Fibroblast of skin of scalp (primary cell): ENCODE data around the gene PAX8. TPM values are rescaled to one million over a fixed set of nuclear protein-coding genes. Genes with fewer than 3 reads are reported as not detected.
A peak's percentile ranks its signal among the peaks of the same experiment; 100 is the strongest.
"Not testable (repeated sequence)": the region's sequence is repeated elsewhere in the genome, so short reads cannot be mapped to it uniquely, and the experiment has no call there.

Source experiments
- DNase-seq: peaks from one replicate; pipeline ENCODE4 v3.0.0-alpha.2; 2013
- polyA plus RNA-seq, 2 experiments: library from polyadenylated mRNA; unstranded; fragments of 120-200 nt; gene quantifications; one replicate each; pipeline ENCODE4 v1.2.1, GENCODE V29; 2013; ENCODE audit not compliant: insufficient read length in 2 of 2

Gene PAX8
- polyA plus RNA-seq (2013, experiment 1 of 2; ENCODE audit: insufficient read length): 4.6 TPM
- polyA plus RNA-seq (2013, experiment 2 of 2; ENCODE audit: insufficient read length): 6.2 TPM

GRCh38 chr2:113278742-113279139 is at the start of gene PAX8:
Gene PAX8 (minus strand): TSS chr2:113278921. CDS start chr2:113278394, 527 bp downstream.
- DNase-seq: no peak

DNA sequence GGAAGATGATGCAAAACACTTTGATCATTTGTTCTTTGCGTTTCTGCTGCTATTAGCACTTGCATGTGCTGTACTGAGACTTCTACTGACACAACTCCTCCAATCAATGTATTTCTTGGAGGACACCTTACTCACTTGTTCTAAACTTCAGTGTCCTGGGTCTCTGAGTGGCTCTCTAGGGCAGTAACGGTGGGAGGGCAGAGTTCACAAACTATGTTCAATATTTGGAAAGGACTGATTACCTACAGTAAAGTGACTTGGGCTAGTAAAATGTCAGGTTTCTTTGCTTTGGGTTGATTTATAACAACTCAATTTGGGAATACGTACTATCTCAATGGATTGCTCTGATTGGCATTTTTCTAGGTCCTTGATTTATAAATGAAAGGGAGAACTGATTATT is 49.3 kb upstream of the PAX8 start:
- DNase-seq: no peak

DNA sequence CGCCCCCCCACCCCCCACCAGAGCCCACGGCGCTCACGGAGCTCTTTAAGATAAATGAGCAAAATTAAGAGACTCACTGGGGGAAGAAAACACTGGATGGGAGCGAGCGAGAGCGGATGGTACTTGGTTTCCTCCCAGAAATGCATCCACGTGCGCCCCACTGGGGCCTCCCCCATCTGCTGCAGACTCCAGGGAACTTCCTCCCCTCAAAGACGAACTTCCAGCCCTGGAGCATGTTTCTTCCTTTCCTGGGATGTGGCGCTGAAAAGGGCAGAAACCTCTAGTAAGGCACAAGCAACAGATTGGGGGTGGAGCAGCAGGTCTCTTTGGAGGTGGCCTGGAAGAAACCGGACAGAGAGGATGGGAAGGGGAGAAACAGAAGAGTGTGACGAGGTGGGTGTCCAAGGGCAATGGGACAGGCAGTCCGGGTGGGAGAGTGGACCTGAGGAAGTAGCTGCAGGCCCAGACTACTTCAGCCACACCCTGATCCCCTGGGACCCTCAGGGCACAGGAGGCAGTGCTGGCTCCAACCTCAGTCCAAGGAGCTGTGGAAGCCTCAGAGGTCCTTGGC is 46.5 kb upstream of the PAX8 start:
- DNase-seq: not testable (repeated sequence)

DNA sequence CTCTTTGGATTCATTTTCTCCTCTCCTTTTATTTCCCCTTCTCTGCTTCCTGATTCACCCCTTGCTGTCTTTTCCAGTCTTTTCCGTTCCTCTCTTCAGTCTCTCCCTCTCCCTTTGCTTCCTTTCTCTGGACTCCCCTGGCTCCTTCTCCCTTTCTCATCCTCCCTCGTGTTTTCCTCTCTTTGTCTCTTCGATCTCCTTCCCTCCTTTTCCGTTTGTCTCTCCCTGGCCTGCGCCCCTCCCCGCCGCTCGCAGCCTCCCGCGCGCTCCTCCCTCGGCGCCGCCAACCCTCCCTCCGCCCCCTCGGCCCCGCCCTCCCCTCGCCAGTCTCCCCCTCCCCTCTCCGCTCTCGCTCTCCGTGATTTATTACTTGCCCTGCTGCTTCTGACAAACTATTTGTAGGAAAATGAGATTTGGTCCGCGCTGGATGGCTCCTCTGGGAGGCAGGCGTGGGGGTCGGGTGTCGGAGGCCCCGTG is 46.0 kb upstream of the PAX8 start:
- peak; percentile 82 for DNase-seq

DNA sequence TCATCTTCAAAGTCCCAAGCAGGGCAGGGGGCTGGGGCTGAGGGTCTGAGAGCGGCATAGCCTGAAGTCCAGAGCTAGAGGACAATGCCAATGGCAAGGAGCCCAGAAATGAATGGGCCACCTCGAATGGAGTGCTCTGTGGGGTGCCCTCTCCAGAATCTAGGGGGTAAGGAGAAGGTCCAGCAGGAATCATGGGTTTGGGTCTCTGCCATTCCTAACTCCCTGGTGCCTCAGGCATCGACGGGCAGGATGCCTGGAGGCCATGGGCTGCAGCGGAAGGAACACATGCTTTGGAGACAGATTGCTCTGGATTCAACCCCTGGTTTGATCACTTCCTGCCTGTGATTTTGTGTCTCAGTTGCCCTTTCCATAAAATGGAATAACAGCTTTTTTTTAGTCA is 44.4 kb upstream of the PAX8 start:
- DNase-seq: not testable (repeated sequence)

GRCh38 chr2:113320106-113320505 is 41.4 kb upstream of the PAX8 start:
- DNase-seq: not testable (repeated sequence)

GRCh38 chr2:113318941-113319340 is 40.2 kb upstream of the PAX8 start:
- not testable (repeated sequence) for DNase-seq

DNA sequence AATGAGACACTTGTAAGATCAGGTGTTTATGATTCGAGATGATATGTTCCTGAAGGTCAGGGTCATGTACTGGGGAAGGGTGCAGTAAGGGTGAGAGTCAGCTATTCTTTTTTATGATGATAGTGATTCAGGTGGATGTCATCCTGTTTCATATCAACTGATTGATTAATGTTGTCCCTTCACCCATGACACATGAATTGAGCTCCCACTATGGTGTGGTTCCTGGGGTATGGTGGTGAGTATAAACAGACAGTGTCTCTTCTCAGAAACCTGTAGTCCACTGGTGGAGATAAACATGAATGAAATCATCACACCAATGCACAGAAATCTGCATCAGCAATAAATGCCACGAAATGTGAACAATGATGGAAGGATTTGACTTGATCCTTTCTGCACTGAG is 37.4 kb upstream of the PAX8 start:
- DNase-seq: no peak

- not testable (repeated sequence) for DNase-seq
These were observed 35.9 kb upstream of the PAX8 start for GRCh38 chr2:113314663-113315062.

DNA sequence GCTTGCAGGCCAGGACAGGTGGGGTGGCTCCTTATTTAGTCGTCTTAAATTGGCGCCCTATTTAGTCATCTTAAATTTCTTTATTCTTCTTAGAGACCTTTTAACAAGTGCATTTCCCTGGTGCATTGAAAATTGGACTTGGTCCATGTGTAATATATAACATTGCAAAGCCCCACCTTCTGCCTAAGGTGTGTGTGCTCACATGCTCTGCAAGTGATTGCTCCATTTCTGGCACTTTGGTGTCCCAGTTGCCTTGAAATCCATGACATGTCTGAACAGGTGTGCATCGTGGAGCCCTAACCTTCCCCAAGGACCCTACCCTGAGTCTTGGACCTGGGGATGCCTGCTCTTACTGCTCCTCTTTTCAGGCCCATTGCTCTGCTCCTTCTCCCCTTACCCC is 35.5 kb upstream of the PAX8 start:
- not testable (repeated sequence) for DNase-seq

GRCh38 chr2:113311781-113312180 is 33.1 kb upstream of the PAX8 start:
- DNase-seq: peak; percentile 77

GRCh38 chr2:113311191-113311590 is 32.5 kb upstream of the PAX8 start:
- DNase-seq: not testable (repeated sequence)

- peak; percentile 50 for DNase-seq
These were observed 31.1 kb upstream of the PAX8 start for GRCh38 chr2:113309655-113310387.

DNA sequence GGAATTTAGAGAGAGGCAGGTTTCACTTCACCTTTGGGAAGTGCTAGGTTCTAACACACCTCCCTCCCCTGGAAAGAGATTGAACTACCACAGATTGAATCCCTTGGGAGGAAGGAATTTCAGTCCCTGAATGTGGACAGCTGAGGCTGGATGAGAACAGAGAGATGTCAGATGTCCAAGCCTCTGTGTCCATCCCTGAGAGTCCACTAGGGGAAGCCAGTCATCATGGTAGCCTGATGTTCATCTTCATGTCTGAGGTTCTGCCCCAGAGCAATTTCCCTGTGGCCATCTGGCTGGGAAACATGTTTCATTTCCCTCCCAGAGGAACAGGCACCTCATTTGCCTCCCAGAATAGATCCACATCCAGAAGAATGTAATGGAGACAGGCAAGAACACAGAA is 30.1 kb upstream of the PAX8 start:
- not testable (repeated sequence) for DNase-seq

DNA sequence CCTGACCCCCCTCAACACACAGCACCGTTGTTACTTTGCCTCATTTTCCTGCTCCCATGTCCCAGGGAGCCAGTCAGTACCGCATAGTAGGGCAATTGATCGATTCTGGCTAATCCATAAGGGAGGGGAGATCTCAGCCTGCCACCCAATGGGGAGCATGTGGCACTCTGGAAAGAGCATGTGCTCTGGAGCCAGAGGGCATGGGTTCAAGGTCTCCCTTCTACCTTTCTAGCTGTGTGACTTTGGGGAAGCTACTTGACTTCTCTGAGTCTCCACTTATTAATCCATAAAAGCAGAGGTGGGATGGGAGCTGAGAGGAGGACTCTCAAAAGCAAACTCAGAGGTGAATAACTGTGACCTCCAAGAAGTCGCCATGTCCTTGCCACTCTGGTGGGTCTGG is 27.5 kb upstream of the PAX8 start:
- not testable (repeated sequence) for DNase-seq

- not testable (repeated sequence) for DNase-seq
These were observed 27.0 kb upstream of the PAX8 start for GRCh38 chr2:113305749-113306148.

DNA sequence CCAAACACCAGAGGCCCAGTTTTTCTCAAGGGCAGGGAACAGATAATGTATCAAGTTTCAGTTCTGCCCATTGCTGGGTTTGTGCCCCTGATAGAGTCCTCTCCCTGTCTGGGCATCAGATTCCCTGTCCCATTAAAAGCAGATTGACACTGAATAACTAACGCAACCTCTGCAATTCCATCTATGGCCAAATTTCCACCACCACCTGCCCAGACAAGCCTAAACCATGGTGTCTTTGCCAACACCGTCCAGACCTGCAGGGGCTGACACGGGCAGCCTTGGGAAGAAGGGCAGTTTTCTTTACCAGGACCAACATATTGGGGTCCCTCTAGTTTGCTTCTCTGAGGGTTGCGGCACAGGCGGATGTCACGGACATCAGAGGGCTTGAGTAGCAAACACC is 26.4 kb upstream of the PAX8 start:
- no peak for DNase-seq

GRCh38 chr2:113304702-113305101 is 26.0 kb upstream of the PAX8 start:
- no peak for DNase-seq

DNA sequence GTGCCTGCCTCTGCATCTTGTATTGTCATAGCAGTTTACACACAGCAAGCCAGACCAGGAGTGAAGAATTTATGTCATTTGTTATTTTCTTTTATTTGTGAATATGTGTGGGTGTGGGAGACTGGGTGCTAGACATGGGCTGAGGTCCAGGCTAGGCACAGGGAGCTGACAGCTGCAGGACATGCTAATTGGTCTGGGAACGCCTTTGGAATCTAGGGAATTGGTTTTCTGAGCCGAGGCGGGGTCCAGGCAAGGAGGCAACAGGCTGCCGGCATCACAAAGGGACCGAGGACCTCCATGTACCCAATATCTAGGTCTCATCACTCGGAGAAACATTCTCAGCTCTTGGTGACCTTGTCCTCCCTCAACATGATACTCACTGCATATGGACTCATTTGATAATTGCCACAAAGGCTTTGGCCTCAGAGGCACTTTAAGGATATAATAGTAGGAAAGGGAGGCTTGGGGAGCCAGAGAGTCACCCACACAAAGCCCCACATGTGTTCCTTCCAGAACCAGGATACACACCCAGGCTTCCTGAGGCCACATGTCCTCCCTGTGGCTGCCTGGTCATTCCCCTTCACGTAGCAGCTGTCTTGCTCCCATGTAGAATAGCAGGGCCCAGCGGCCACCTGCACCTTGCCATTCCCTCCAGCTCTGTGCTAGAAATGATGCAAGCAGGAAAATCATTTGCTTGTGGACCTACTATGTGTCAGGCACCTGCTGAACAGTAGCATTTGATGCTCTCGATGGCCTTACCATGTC is 23.7 kb upstream of the PAX8 start:
- not testable (repeated sequence) for DNase-seq

- DNase-seq: no peak
These were observed 21.6 kb upstream of the PAX8 start for GRCh38 chr2:113300281-113300680.

DNA sequence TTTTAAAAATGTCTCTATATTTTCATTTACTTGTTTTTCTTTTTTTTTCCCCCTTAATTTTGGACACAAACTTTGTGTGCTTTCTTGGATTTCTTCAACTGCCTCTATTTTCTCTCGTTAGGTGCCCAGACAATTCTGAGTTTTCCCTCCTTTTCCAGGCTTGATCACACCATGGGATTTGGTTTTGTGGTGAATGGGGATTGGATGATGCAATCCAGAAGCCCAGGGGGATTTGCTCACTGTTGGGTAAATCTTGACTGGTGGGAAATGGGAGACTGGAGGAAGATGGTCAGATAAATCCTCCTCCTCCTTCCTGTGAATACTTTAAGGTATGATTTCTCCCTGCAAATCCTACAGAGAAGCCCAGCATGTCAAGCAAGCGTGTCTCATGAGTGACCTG is 19.5 kb upstream of the PAX8 start:
- DNase-seq: no peak

DNA sequence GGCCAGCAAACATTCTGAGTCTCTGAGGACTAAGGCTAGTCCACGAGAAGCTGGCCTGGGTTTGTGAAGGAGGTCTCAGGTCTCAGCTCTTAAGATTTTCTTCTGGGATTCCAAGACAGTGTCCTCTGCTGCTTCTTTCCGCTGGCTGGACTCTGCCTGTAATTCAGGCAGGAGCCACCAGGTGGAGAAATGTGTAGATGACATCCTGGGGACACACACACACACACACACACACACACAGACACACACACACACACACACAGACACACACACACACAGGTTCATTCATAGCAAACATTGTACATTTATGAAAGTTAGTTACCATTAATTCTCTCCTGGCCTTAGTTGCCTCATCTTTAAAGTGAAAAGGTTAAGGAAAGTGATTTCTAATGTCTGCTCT is 18.9 kb upstream of the PAX8 start:
- not testable (repeated sequence) for DNase-seq

GRCh38 chr2:113291191-113291590 is 12.5 kb upstream of the PAX8 start:
- DNase-seq: no peak
